GM08714 (cell line): ENCODE data around the gene SETD5.
A peak's percentile ranks its signal among the peaks of the same experiment; 100 is the strongest.

ENCODE experiments used
- H3K4me3 ChIP-seq: fragments of 200-500 bp; sonication (Bioruptor generic); 2 replicates; pipeline ENCODE4 v1.5.1; 2014; ENCODE audit warnings: mild to moderate bottlenecking, low read length, inconsistent platforms
- ZNF274 ChIP-seq: IDR thresholded peaks from 2 replicates; pipeline ENCODE4 v1.6.1; 2012; ENCODE audit warnings: mild to moderate bottlenecking, low read depth, low read length

SETD5 gene

GRCh38 chr3:9380014-9380413 is 17.4 kb upstream of the SETD5 start:
- TF ChIP-seq ZNF274 = no peak
- no peak overlapping the region for H3K4me3 ChIP-seq

GRCh38 chr3:9384141-9384828 is 13.1 kb upstream of the SETD5 start:
- no peak overlapping the region for H3K4me3 ChIP-seq
- no peak for TF ChIP-seq ZNF274

DNA sequence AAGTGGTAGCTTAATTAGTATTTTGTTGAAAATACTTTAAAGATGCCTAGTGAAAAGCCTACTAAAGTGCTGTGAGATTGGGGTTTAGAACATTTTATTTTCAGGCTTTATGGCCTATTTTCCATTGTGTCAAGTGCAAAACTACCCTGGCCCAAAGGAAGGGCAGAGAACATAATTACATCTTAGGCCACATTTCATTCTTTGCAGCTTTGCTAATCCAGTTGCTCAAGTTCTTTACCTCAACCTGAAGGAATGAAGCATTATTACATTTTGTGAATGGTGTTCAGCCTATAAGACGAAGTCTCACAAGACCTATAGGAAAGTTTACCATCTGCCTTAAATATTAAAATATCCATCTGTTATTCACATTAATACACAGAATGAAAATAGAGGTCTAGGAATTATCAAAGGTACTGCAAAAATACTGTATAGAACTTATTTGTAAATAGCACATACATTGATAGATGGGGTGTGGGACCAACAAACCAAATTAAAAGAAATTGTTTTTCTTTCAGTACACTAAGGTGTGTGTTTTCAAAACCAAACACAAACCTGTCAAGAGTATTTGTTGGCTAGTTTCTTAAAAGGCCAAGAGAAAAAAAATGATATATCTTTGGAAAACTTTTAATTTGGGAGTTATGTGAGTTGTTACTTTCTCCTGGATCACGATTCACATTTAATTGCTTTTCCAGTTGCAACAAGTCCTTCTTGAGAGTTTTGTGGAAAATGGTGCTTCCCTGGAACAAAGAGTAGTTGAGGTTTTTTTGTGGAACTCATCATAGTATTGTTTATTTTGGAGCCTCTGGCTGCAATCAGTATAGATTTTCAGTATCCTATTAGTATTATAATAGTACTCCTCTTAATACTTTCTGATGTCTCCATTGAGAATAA is 12.0 kb upstream of the SETD5 start:
- no peak for TF ChIP-seq ZNF274
- no peak overlapping the region for H3K4me3 ChIP-seq

- TF ChIP-seq ZNF274 = no peak
- H3K4me3 ChIP-seq = no peak overlapping the region
Measured at GRCh38 chr3:9386078-9386459, 11.3 kb upstream of the SETD5 start.

DNA sequence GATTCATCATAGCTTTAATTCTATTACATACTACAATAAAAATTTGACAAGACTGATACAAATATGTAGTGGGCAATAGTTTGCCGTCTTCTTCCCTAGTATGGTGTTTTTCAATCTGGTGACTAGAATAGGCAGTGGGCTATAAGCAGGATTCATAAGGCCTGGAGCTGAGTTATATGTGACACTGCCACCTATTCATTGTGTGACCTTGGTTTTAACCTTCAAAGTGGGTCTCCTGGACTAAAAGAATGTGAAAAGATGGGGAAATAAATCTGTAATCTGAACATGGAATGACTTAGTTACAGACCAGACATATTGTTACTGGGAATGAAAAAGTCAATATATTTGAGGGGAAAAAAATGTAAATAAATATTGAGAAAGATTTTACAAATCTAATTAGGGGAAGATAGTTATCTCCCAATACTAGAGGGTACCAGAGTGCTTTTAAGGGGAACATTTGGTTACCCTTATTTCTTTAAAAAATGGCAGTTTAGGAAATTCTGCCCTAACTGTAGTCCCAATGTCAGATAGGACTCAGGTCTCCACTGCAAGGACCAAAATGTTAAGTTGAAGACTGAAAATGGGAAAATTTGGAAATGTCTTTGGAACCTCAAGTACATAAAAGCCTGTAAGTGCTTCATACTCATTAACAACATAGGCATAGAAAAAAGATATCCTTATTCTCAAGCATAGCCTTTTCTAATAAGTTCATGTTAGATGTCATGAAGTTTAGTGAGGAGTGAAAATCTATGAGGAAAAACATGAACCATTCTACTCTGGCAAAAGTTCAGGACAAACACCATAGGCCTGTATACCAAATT is 10.7 kb upstream of the SETD5 start:
- no peak overlapping the region for H3K4me3 ChIP-seq
- TF ChIP-seq ZNF274 = no peak

DNA sequence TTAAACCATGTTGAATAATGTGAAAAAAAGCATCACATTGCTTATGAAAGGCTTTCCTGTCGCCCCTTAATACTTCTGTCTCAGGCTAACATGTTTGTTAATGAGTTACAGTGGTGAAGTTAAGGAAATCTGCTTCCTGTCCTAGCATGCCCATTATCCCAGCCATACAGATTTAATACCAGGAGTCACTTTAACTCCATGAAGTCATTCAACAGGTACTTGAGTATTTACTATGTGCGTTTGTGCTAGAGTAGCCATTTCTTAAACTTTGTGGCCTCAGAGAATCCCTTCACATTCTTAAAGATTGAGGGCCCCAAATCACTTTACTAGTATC is 10.1 kb upstream of the SETD5 start:
- no peak for TF ChIP-seq ZNF274
- H3K4me3 ChIP-seq = no peak overlapping the region

GRCh38 chr3:9388142-9388541 is 9.3 kb upstream of the SETD5 start:
- H3K4me3 ChIP-seq = no peak overlapping the region

GRCh38 chr3:9388562-9389272 is 8.7 kb upstream of the SETD5 start:
- no peak for TF ChIP-seq ZNF274
- no peak overlapping the region for H3K4me3 ChIP-seq

More at GRCh38 chr3:9388142-9388541, 9.3 kb upstream of the SETD5 start:
- no peak for TF ChIP-seq ZNF274

DNA sequence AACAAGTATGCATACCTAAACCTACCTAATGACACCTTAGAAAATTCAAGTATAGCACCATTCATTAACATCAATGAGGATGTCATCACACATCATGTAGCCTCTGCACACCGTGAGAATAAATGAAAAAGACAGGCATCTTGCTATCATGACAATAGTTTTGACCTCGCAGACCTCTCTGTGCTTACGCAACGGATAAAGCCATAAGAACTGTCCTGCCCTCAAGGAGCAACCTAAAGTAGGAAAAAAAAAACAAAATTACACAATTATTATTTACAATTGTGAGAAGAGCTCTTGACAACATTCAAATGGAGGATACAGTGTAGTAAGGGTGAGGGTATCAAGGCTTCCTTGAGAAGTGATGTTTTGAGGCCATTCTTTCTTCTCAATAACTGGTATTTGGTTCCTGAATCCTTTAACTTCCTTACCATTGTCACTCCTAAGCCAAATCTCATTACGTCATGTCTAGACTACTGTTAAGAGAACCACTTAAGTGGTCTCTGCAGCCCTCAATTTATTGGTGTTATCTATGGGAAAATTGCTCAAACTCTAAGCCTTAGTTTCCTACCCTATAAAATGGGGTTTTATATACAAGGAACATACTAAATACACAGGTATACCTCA is 7.0 kb upstream of the SETD5 start:
- no peak for TF ChIP-seq ZNF274
- no peak overlapping the region for H3K4me3 ChIP-seq

GRCh38 chr3:9392041-9392440 is 5.4 kb upstream of the SETD5 start:
- H3K4me3 ChIP-seq = no peak overlapping the region
- no peak for TF ChIP-seq ZNF274

- no peak for TF ChIP-seq ZNF274
- H3K4me3 ChIP-seq = peak overlapping the region; percentile 86
Measured at GRCh38 chr3:9395570-9396300, 1.7 kb upstream of the SETD5 start.

DNA sequence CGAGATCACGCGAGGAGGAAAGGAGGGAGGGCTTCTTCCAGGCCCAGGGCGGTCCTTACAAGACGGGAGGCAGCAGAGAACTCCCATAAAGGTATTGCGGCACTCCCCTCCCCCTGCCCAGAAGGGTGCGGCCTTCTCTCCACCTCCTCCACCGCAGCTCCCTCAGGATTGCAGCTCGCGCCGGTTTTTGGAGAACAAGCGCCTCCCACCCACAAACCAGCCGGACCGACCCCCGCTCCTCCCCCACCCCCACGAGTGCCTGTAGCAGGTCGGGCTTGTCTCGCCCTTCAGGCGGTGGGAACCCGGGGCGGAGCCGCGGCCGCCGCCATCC is 1.1 kb upstream of the SETD5 start:
- H3K4me3 ChIP-seq = peak overlapping the region; percentile 86
- TF ChIP-seq ZNF274 = no peak
